ENCODE measurements around the gene CASK. TPM values are rescaled to one million over a fixed set of nuclear protein-coding genes. Genes with fewer than 3 reads are reported as not detected.

The CASK gene
- total and polyA plus RNA-seq, 10 donors = 4.7 to 63.7 (median 42.8) TPM

DNA sequence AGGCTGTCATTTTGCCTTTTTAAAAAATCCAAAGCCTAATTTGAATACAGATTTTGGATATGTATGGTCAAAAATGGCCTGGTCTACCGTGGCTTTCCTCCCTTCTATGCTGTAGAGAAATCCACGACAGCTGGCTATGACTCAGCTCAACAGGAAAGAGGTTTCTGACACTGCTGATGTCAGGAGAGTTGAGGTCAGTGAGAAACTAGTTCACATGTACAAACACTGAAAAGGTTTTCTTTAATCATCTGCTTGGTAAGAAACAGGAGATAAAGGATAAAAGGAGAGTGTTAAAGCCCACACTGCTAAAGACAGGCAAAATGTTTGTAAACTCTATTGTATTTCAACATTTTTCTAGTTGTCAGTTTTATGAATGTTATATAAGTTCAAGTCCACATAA is 362.3 kb downstream of the CASK start:
- DNase-seq = no peak
- no peak overlapping the region for H3K4me3 ChIP-seq
- intact Hi-C loops (cut with DNase I; ENCODE audit: low total_unique reads) = no loop called here
- H3K36me3 ChIP-seq = no peaks in the 10 kb centered on the region
- peaks cover 0 to 51% (median 24%) of the 10 kb centered on the region in 6 donors for H3K4me1 ChIP-seq
- peak overlapping the region in 6 of 8 donors; percentile 6 to 64 (median 28) for H3K27ac ChIP-seq
- peak in 1 of 3 donors; percentile 24 for TF ChIP-seq POLR2AphosphoS5 (IDR thresholded peaks at IDR 0.05)
- TF ChIP-seq, protein P1, sequence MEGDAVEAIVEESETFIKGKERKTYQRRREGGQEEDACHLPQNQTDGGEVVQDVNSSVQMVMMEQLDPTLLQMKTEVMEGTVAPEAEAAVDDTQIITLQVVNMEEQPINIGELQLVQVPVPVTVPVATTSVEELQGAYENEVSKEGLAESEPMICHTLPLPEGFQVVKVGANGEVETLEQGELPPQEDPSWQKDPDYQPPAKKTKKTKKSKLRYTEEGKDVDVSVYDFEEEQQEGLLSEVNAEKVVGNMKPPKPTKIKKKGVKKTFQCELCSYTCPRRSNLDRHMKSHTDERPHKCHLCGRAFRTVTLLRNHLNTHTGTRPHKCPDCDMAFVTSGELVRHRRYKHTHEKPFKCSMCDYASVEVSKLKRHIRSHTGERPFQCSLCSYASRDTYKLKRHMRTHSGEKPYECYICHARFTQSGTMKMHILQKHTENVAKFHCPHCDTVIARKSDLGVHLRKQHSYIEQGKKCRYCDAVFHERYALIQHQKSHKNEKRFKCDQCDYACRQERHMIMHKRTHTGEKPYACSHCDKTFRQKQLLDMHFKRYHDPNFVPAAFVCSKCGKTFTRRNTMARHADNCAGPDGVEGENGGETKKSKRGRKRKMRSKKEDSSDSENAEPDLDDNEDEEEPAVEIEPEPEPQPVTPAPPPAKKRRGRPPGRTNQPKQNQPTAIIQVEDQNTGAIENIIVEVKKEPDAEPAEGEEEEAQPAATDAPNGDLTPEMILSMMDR (IDR thresholded peaks at IDR 0.05 in 8 of 11, conservative IDR thresholded peaks at IDR 0.05 in 3 of 11) = no peak
- TF ChIP-seq POLR2A (IDR thresholded peaks at IDR 0.05) = no peak
- no peaks in the 10 kb centered on the region for H3K27me3 ChIP-seq (replicated peaks in 1 of 7)
- no peaks in the 10 kb centered on the region for H3K9me3 ChIP-seq
- WGBS, 5 donors = 0 to 12% (median 9%) methylated on average over 2 of the region's 2 CpGs

DNA sequence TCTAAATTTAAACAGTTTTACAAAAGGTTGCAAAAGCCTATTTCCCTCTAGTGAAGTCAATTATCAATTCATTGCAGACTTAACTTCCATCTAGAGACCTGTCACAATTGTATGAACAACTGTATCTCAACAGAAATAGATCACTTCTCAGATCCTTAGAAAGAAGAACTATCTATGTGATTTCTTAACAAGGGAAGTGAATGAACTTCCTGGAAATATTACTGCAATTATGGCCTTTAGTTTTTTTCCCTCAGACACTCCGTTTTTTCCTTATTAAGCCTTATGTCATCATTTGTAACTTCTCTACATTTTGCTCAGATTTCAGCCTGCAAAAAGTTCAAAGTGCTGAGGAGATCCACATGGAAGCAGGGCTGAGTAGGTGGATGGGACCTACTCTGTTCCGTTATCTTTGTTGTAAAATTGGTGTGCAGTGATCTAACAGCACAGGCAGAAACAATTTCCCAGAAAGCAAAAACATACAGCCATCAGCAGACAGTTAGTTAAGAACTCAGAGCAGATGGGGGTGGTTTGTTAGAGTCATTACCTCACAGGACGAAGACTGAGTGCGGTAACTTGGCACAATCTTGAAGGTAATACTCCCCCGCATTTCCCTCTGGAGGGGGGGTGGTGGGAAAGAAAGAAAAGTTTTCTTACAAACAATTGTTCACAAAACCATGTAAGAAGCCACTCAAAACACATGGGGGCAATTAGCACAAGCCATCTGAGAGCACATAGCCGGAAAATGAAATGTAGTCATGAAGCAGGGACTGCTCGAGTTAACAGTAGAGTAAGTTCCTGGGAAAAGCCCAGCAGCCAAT is 363.9 kb downstream of the CASK start:
- no peaks in the 10 kb centered on the region for H3K36me3 ChIP-seq
- peak overlapping the region in 6 of 8 donors; percentile 21 to 70 (median 64) for H3K27ac ChIP-seq
- no peaks in the 10 kb centered on the region for H3K27me3 ChIP-seq (replicated peaks in 1 of 7)
- H3K4me3 ChIP-seq = no peak overlapping the region
- no peaks in the 10 kb centered on the region for H3K9me3 ChIP-seq
- peaks cover 0 to 51% (median 24%) of the 10 kb centered on the region in 6 donors for H3K4me1 ChIP-seq
- 35 to 57% (median 50%) methylated on average over 7 of the region's 7 CpGs for WGBS, 5 donors
- intact Hi-C loops (cut with DNase I; ENCODE audit: low total_unique reads) = loop anchor here (10.0 kb wide), 1 partner anchor 195 kb away; no protein-coding TSS in a partner anchor
- TF ChIP-seq, protein P1 (IDR thresholded peaks at IDR 0.05 in 8 of 11, conservative IDR thresholded peaks at IDR 0.05 in 3 of 11) = no peak
- TF ChIP-seq POLR2A (IDR thresholded peaks at IDR 0.05) = no peak
- no peak for TF ChIP-seq POLR2AphosphoS5 (IDR thresholded peaks at IDR 0.05)
- DNase-seq = no peak

DNA sequence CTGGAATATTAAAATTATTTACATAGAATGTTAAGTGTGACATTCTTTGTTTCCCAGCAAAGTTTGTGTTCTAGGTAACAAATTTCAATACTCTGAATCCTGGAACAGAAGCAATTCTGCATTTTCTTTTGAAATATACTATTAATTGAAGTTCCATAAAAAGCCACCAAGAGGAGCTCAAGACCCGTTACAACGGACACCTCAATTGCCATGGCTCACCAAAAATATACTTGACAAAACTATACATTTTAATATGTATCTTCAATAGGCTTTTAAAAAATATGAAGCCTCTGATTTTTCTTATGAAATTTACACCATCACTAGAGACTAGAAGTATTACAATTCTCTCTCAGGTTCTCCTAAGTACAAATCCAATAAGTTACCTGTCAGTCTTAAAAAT is 364.8 kb downstream of the CASK start:
- Histone ChIP-seq H3K9me3 (no peaks in the 10 kb centered on the region), H3K4me1 (peaks cover 0 to 51% (median 24%) of the 10 kb centered on the region in 6 donors), H3K27ac (peak overlapping the region in 1 of 8 donors; percentile 68), H3K36me3 (no peaks in the 10 kb centered on the region), H3K27me3 (replicated peaks in 1 of 7) (no peaks in the 10 kb centered on the region), H3K4me3 (no peak overlapping the region)
- TF ChIP-seq POLR2A (IDR thresholded peaks at IDR 0.05) (no peak), POLR2AphosphoS5 (IDR thresholded peaks at IDR 0.05) (no peak)
- TF ChIP-seq, protein P1 (IDR thresholded peaks at IDR 0.05 in 8 of 11, conservative IDR thresholded peaks at IDR 0.05 in 3 of 11) = peak in 6 of 11 experiments; percentile 21 to 38 (median 23)
- 8 to 19% (median 16%) methylated on average over 2 of the region's 2 CpGs for WGBS, 5 donors
- intact Hi-C loops (cut with DNase I; ENCODE audit: low total_unique reads) = loop anchor here (10.0 kb wide), 1 partner anchor 196 kb away; no protein-coding TSS in a partner anchor
- DNase-seq = no peak

DNA sequence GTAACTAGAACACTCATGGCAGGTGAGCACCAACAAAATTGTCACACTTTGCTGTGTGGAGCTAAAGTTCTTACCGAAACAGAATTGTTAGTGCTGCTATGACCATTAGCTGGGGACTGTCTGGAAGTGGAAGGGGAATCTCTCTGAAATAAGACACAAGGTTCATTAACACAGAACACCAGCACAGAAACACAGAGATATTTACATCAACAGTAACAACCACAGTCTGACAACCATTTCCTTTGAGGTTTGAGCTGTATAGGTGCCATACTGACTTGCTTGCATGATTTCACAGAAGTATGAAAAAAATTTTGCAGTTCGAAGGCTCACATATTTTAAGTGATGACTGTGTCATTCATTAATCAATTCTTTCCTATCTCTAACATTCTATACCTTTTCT is 366.4 kb downstream of the CASK start:
- TF ChIP-seq, protein P1 (IDR thresholded peaks at IDR 0.05 in 8 of 11, conservative IDR thresholded peaks at IDR 0.05 in 3 of 11) = no peak
- no peak for TF ChIP-seq POLR2AphosphoS5 (IDR thresholded peaks at IDR 0.05)
- no peak for TF ChIP-seq POLR2A (IDR thresholded peaks at IDR 0.05)
- peaks cover 0 to 49% (median 24%) of the 10 kb centered on the region in 6 donors for H3K4me1 ChIP-seq
- DNase-seq = no peak
- intact Hi-C loops (cut with DNase I; ENCODE audit: low total_unique reads) = loop anchor here (10.0 kb wide), 1 partner anchor 198 kb away; no protein-coding TSS in a partner anchor
- H3K27me3 ChIP-seq (replicated peaks in 1 of 7) = peaks cover 0 to 5% (median 0%) of the 10 kb centered on the region in 7 donors
- no peaks in the 10 kb centered on the region for H3K9me3 ChIP-seq
- no peak overlapping the region for H3K4me3 ChIP-seq
- no peak overlapping the region for H3K27ac ChIP-seq
- no peaks in the 10 kb centered on the region for H3K36me3 ChIP-seq
- 26 to 49% (median 35%) methylated on average over 2 of the region's 2 CpGs for WGBS, 5 donors
